BJ (cell line): Measurements from ENCODE around the gene SUPT5H. TPM values are rescaled to one million over a fixed set of nuclear protein-coding genes. Genes with fewer than 3 reads are reported as not detected.

Experiments used
- CTCF ChIA-PET: fragments of 350-600 bp; formaldehyde crosslinking; extraction: SDS; loops from one replicate; lab custom pipeline; 2021; ENCODE audit warnings: antibody characterized with exemption, inconsistent platforms; lab: Yijun Ruan, JAX
- POLR2A ChIA-PET: fragments of 300-600 bp; sonication (Branson Sonifier 250); formaldehyde crosslinking; extraction: SDS; loops from one replicate; lab custom pipeline; 2021; ENCODE audit warnings: antibody characterized with exemption; lab: Charles Lee
- DNase-seq: peaks from one replicate; pipeline ENCODE4 v3.0.0-alpha.2; 2011; ENCODE audit warnings: low read depth
- H3K27me3 ChIP-seq: 2 replicates; pipeline ENCODE4 v1.6.0; 2011; ENCODE audit warnings: low read length; ENCODE audit not compliant: control insufficient read depth, insufficient read depth
- H3K36me3 ChIP-seq: 2 replicates; pipeline ENCODE4 v1.5.1; 2011; ENCODE audit warnings: low read length; ENCODE audit not compliant: control insufficient read depth, insufficient read depth
- H3K4me3 ChIP-seq: 2 replicates; pipeline ENCODE4 v1.5.1; 2011; ENCODE audit warnings: low read depth, mild to moderate bottlenecking, control low read depth, low read length
- CTCF ChIP-seq: IDR thresholded peaks from 2 replicates; pipeline ENCODE4 v1.5.1; 2011; ENCODE audit warnings: low read depth, mild to moderate bottlenecking, control low read depth, inconsistent platforms, low read length, moderate library complexity; ENCODE audit not compliant: insufficient read depth
- polyA plus RNA-seq: library from polyadenylated mRNA; depleted of rRNA; stranded (reverse); fragments of >200 nt; gene quantifications from 2 replicates; pipeline ENCODE4 v1.2.3, GENCODE V29; 2011

The SUPT5H gene
- polyA plus RNA-seq, 1 experiment, result 81.8 TPM

- no peaks in the 10 kb centered on the region for H3K27me3 ChIP-seq
- DNase-seq, result no peak
- no peak overlapping the region for H3K4me3 ChIP-seq
- peaks cover 39% of the 10 kb centered on the region for H3K36me3 ChIP-seq
- ChIA-PET POLR2A (no interaction called here), CTCF (interaction anchor here (1.2 to 2.4 kb wide), 3 partner anchors 9 to 113 kb away, joined by 5 to 9 read pairs (median 8); partner anchors contain the start of gene PLEKHG2)
- TF ChIP-seq CTCF, result no peak
These were observed 24.6 kb upstream of the SUPT5H start for GRCh38 chr19:39420769-39421168.

- no peak for DNase-seq
- peaks cover 31% of the 10 kb centered on the region for H3K36me3 ChIP-seq
- TF ChIP-seq CTCF, result no peak
- no peak overlapping the region for H3K4me3 ChIP-seq
- H3K27me3 ChIP-seq, result no peaks in the 10 kb centered on the region
- CTCF ChIA-PET, result interaction anchor here (0.8 to 2.4 kb wide), 3 partner anchors 10 to 112 kb away, joined by 3 to 9 read pairs (median 8); partner anchors contain the start of gene PLEKHG2
- POLR2A ChIA-PET, result no interaction called here
These were observed 23.4 kb upstream of the SUPT5H start for GRCh38 chr19:39422020-39422419.

GRCh38 chr19:39423258-39424086 lies 21.9 kb upstream of the SUPT5H start:
- no peak overlapping the region for H3K4me3 ChIP-seq
- peaks cover 24% of the 10 kb centered on the region for H3K36me3 ChIP-seq
- DNase-seq, result no peak
- no peak for TF ChIP-seq CTCF
- H3K27me3 ChIP-seq, result no peaks in the 10 kb centered on the region
- CTCF ChIA-PET, result interaction anchor here (1.2 to 2.4 kb wide), 3 partner anchors 9 to 110 kb away, joined by 3 to 9 read pairs (median 4); partner anchors contain the start of gene PLEKHG2
- POLR2A ChIA-PET, result no interaction called here

GRCh38 chr19:39424934-39425333 lies 20.4 kb upstream of the SUPT5H start:
- no peak for DNase-seq
- no peak for TF ChIP-seq CTCF
- no peak overlapping the region for H3K4me3 ChIP-seq
- ChIA-PET CTCF (interaction anchor here (1.4 kb wide), 1 partner anchor 11 kb away, joined by 4 read pairs; no protein-coding TSS in a partner anchor), POLR2A (interaction anchor here (0.6 kb wide), 2 partner anchors 19 to 23 kb away, joined by 3 to 8 read pairs; no protein-coding TSS in a partner anchor)
- H3K36me3 ChIP-seq, result peaks cover 20% of the 10 kb centered on the region
- no peaks in the 10 kb centered on the region for H3K27me3 ChIP-seq

- no peak for TF ChIP-seq CTCF
- CTCF ChIA-PET, result interaction anchor here (3.0 to 3.9 kb wide), 2 partner anchors 11 to 27 kb away, joined by 14 to 22 read pairs; no protein-coding TSS in a partner anchor
- POLR2A ChIA-PET, result no interaction called here
- no peak overlapping the region for H3K4me3 ChIP-seq
- H3K27me3 ChIP-seq, result no peaks in the 10 kb centered on the region
- peaks cover 18% of the 10 kb centered on the region for H3K36me3 ChIP-seq
- no peak for DNase-seq
These were observed 19.6 kb upstream of the SUPT5H start for GRCh38 chr19:39425744-39426143.
